Measurements from ENCODE around the gene IFITM10. TPM values are rescaled to one million over a fixed set of nuclear protein-coding genes. Genes with fewer than 3 reads are reported as not detected.

The IFITM10 gene
- total RNA-seq (2021): 0.24 TPM in 1 of 2 replicates, not detected in the other
- Bru-seq, nascent RNA: percentile 14 among the genes with signal in this experiment
- BruChase-seq, experiment 1, labeled RNA remaining after a 2-hour chase: percentile 16 among the genes with signal in this experiment
- BruChase-seq, experiment 2, labeled RNA remaining after a 6-hour chase: percentile 16 among the genes with signal in this experiment
- long read RNA-seq: 0 reads

- DNase-seq (ENCODE audit: low spot score): no peak
These were observed at the start of gene IFITM10 for GRCh38 chr11:1750481-1750839. TSS of gene IFITM10 (minus strand) at chr11:1750595. CDS start at chr11:1750442, 153 bp downstream.

GRCh38 chr11:1797391-1798125 is 47.2 kb upstream of the IFITM10 start:
- H3K4me3 ChIP-seq (ENCODE audit: low read depth, low read length, poor library complexity, severe bottlenecking): no peak overlapping the region
- H3K36me3 ChIP-seq (ENCODE audit: insufficient read depth, low read length, poor library complexity, severe bottlenecking): no peaks in the 10 kb centered on the region
- ChIA-PET POLR2A (ENCODE audit: low non-redundant PET) (no interaction called here), CTCF (interaction anchor here (1.5 kb wide), 1 partner anchor 202 kb away, joined by 3 read pairs; no protein-coding TSS in a partner anchor)
- peaks cover 6% of the 10 kb centered on the region for H3K27me3 ChIP-seq (replicated peaks; ENCODE audit: insufficient read depth, low read depth, low read length, poor library complexity)
- BruUV-seq (replicated peaks): no TSS peak
- no peaks in the 10 kb centered on the region for H3K4me1 ChIP-seq (ENCODE audit: insufficient read depth, low read length, poor library complexity, severe bottlenecking)
- no peak overlapping the region for H3K27ac ChIP-seq (ENCODE audit: low read depth, low read length, poor library complexity, severe bottlenecking)
- intact Hi-C loops (cut with micrococcal nuclease; ENCODE audit: unreplicated experiment): no loop called here
- H3K9me3 ChIP-seq (ENCODE audit: low read depth, low read length, poor library complexity, severe bottlenecking): no peaks in the 10 kb centered on the region
- no peak for DNase-seq (ENCODE audit: low spot score)
- TF ChIP-seq CTCF (conservative IDR thresholded peaks at IDR 0.05; ENCODE audit: low read depth, low read length) (no peak), EZH2 (IDR thresholded peaks at IDR 0.05; ENCODE audit: borderline replicate concordance, low read depth, low read length, poor library complexity, severe bottlenecking) (no peak)

More at GRCh38 chr11:1750481-1750839, at the start of gene IFITM10:
- no peaks in the 10 kb centered on the region for H3K4me1 ChIP-seq (ENCODE audit: insufficient read depth, low read length, poor library complexity, severe bottlenecking)
- TF ChIP-seq CTCF (conservative IDR thresholded peaks at IDR 0.05; ENCODE audit: low read depth, low read length) (no peak), EZH2 (IDR thresholded peaks at IDR 0.05; ENCODE audit: borderline replicate concordance, low read depth, low read length, poor library complexity, severe bottlenecking) (no peak)
- H3K36me3 ChIP-seq (ENCODE audit: insufficient read depth, low read length, poor library complexity, severe bottlenecking): no peaks in the 10 kb centered on the region
- H3K27ac ChIP-seq (ENCODE audit: low read depth, low read length, poor library complexity, severe bottlenecking): no peak within 1 kb of the TSS
- no TSS peak for BruUV-seq (replicated peaks)
- H3K27me3 ChIP-seq (replicated peaks; ENCODE audit: insufficient read depth, low read depth, low read length, poor library complexity): peaks cover 39% of the 10 kb centered on the region
- H3K4me3 ChIP-seq (ENCODE audit: low read depth, low read length, poor library complexity, severe bottlenecking): no peak within 1 kb of the TSS
- CTCF ChIA-PET: no interaction called here
- POLR2A ChIA-PET (ENCODE audit: low non-redundant PET): no interaction called here
- intact Hi-C loops (cut with micrococcal nuclease; ENCODE audit: unreplicated experiment): no loop called here
- no peaks in the 10 kb centered on the region for H3K9me3 ChIP-seq (ENCODE audit: low read depth, low read length, poor library complexity, severe bottlenecking)

- DNase-seq (ENCODE audit: low spot score): no peak
- TF ChIP-seq CTCF (conservative IDR thresholded peaks at IDR 0.05; ENCODE audit: low read depth, low read length): no peak
- TF ChIP-seq EZH2 (IDR thresholded peaks at IDR 0.05; ENCODE audit: borderline replicate concordance, low read depth, low read length, poor library complexity, severe bottlenecking): no peak
- H3K4me1 ChIP-seq (ENCODE audit: insufficient read depth, low read length, poor library complexity, severe bottlenecking): no peaks in the 10 kb centered on the region
- H3K4me3 ChIP-seq (ENCODE audit: low read depth, low read length, poor library complexity, severe bottlenecking): no peak overlapping the region
- H3K9me3 ChIP-seq (ENCODE audit: low read depth, low read length, poor library complexity, severe bottlenecking): no peaks in the 10 kb centered on the region
- BruUV-seq (replicated peaks): no TSS peak
- no peak overlapping the region for H3K27ac ChIP-seq (ENCODE audit: low read depth, low read length, poor library complexity, severe bottlenecking)
- intact Hi-C loops (cut with micrococcal nuclease; ENCODE audit: unreplicated experiment): no loop called here
- H3K36me3 ChIP-seq (ENCODE audit: insufficient read depth, low read length, poor library complexity, severe bottlenecking): no peaks in the 10 kb centered on the region
- ChIA-PET CTCF (interaction anchor here (1.5 kb wide), 1 partner anchor 201 kb away, joined by 3 read pairs; no protein-coding TSS in a partner anchor), POLR2A (ENCODE audit: low non-redundant PET) (no interaction called here)
- peaks cover 9% of the 10 kb centered on the region for H3K27me3 ChIP-seq (replicated peaks; ENCODE audit: insufficient read depth, low read depth, low read length, poor library complexity)
These were observed 46.1 kb upstream of the IFITM10 start for GRCh38 chr11:1796413-1797011.

All from A673 (cell line).